SKM-1 (cell line): ENCODE measurements around the gene C2orf81.
"Not testable (repeated sequence)": the region's sequence is repeated elsewhere in the genome, so short reads cannot be mapped to it uniquely, and the experiment has no call there.

ENCODE experiments used
- DNase-seq: peaks from one replicate; lab custom pipeline; 2025; ENCODE audit not compliant: unreplicated experiment; lab: John Stamatoyannopoulos, UW

C2orf81 gene

GRCh38 chr2:74423231-74424095, 2.0 kb upstream of the C2orf81 start:
- DNase-seq, result no peak

- not testable (repeated sequence) for DNase-seq
Observed at GRCh38 chr2:74420443-74421103, 846 bp downstream of the C2orf81 start.

GRCh38 chr2:74420006-74420405, 1.4 kb downstream of the C2orf81 start:
- DNase-seq, result no peak

GRCh38 chr2:74419345-74419744, 2.1 kb downstream of the C2orf81 start:
- DNase-seq, result no peak

- DNase-seq, result no peak
Observed at GRCh38 chr2:74418312-74418711, 3.1 kb downstream of the C2orf81 start.

- DNase-seq, result no peak
Observed at GRCh38 chr2:74417763-74418162, 3.7 kb downstream of the C2orf81 start.

- DNase-seq, result no peak
Observed at GRCh38 chr2:74417197-74417596, 4.2 kb downstream of the C2orf81 start.

- DNase-seq, result no peak
Observed at GRCh38 chr2:74416778-74417177, 4.6 kb downstream of the C2orf81 start.

GRCh38 chr2:74415762-74416395, 5.5 kb downstream of the C2orf81 start:
- DNase-seq, result no peak

GRCh38 chr2:74414881-74415761, 6.3 kb downstream of the C2orf81 start:
- DNase-seq, result no peak

- DNase-seq, result no peak
Observed at GRCh38 chr2:74414441-74414840, 7.0 kb downstream of the C2orf81 start.

GRCh38 chr2:74413001-74413698, 8.3 kb downstream of the C2orf81 start:
- DNase-seq, result no peak

GRCh38 chr2:74407682-74408081, 13.7 kb downstream of the C2orf81 start:
- no peak for DNase-seq

GRCh38 chr2:74406035-74406434, 15.4 kb downstream of the C2orf81 start:
- no peak for DNase-seq

GRCh38 chr2:74401891-74402290, 19.5 kb downstream of the C2orf81 start:
- no peak for DNase-seq

- DNase-seq, result peak; percentile 49
Observed at GRCh38 chr2:74399785-74400184, 21.6 kb downstream of the C2orf81 start.

GRCh38 chr2:74396149-74396548, 25.3 kb downstream of the C2orf81 start:
- no peak for DNase-seq

- no peak for DNase-seq
Observed at GRCh38 chr2:74393525-74393924, 27.9 kb downstream of the C2orf81 start.

- no peak for DNase-seq
Observed at GRCh38 chr2:74392449-74392743, 29.0 kb downstream of the C2orf81 start.

GRCh38 chr2:74391580-74392448, 29.6 kb downstream of the C2orf81 start:
- peak; percentile 81 for DNase-seq
